ENCODE measurements around the gene ATRIP. TPM values are rescaled to one million over a fixed set of nuclear protein-coding genes. Genes with fewer than 3 reads are reported as not detected.
"Not testable (repeated sequence)": the region's sequence is repeated elsewhere in the genome, so short reads cannot be mapped to it uniquely, and the experiment has no call there.

The ATRIP gene
- total RNA-seq, 5 donors from 2014 or later (not counting 1 experiment from before 2014, with no cell fraction given) = 7.8 to 14.9 (median 12.8) TPM

- H3K9me3 Mint-ChIP-seq; H3K36me3 Mint-ChIP-seq; H3K4me3 Mint-ChIP-seq; H3K9me3 ChIP-seq; H3K27me3 Mint-ChIP-seq; H3K36me3 ChIP-seq (ENCODE audit: control insufficient read depth in 2 of 2, extremely low read depth in 1 of 2, insufficient read depth in 1 of 2, low read length in 1 of 2); H3K27ac ChIP-seq (ENCODE audit: low read length); H3K4me1 ChIP-seq (ENCODE audit: control insufficient read depth in 1 of 2, extremely low read depth in 1 of 2, insufficient read depth in 2 of 2, low read length in 2 of 2); DNase-seq; H3K4me1 Mint-ChIP-seq; H3K27ac Mint-ChIP-seq; ATAC-seq (replicated peaks in 1 of 4); H3K4me3 ChIP-seq (ENCODE audit: control insufficient read depth in 1 of 2, extremely low read depth in 1 of 2, low read length in 1 of 2): not testable (repeated sequence)
- 97% methylated on average over 4 of the region's 12 CpGs for WGBS (ENCODE audit: insufficient coverage)
- POLR2A ChIA-PET = interaction anchor here in 1 of 2 donors (0.7 kb wide), 1 partner anchor 382 kb away, joined by 4 read pairs; no protein-coding TSS in a partner anchor
- peaks cover 0 to 15% of the 10 kb centered on the region in 2 experiments for H3K27me3 ChIP-seq (replicated peaks in 1 of 2; ENCODE audit: control insufficient read depth in 2 of 2, extremely low read depth in 1 of 2, insufficient read depth in 2 of 2, low read length in 1 of 2)
- CTCF ChIA-PET = interaction anchor here (0.5 to 3.9 kb wide), 37 partner anchors 13 to 418 kb away, joined by 3 to 113 read pairs (median 4); partner anchors contain the start of genes CCDC51 (in 2 of the 2), TMA7 (in 2 of the 2), ATRIP (in 1 of the 2) and NME6 (in 1 of the 2)
Observed at GRCh38 chr3:48401434-48401901, 45.1 kb upstream of the ATRIP start.

- Mint-ChIP-seq H3K4me1 (no peaks in the 10 kb centered on the region), H3K27me3 (peaks cover 0 to 3% of the 10 kb centered on the region in 2 donors), H3K27ac (no peak overlapping the region), H3K9me3 (no peaks in the 10 kb centered on the region), H3K36me3 (no peaks in the 10 kb centered on the region), H3K4me3 (no peak overlapping the region)
- no peak overlapping the region for H3K27ac ChIP-seq (ENCODE audit: low read length)
- peaks cover 0 to 15% of the 10 kb centered on the region in 2 experiments for H3K27me3 ChIP-seq (replicated peaks in 1 of 2; ENCODE audit: control insufficient read depth in 2 of 2, extremely low read depth in 1 of 2, insufficient read depth in 2 of 2, low read length in 1 of 2)
- WGBS (ENCODE audit: insufficient coverage) = 67% methylated on average over 8 of the region's 8 CpGs
- no peaks in the 10 kb centered on the region for H3K9me3 ChIP-seq
- no peaks in the 10 kb centered on the region for H3K36me3 ChIP-seq (ENCODE audit: control insufficient read depth in 2 of 2, extremely low read depth in 1 of 2, insufficient read depth in 1 of 2, low read length in 1 of 2)
- CTCF ChIA-PET = interaction anchor here (0.5 to 3.9 kb wide), 7 partner anchors 34 to 212 kb away, joined by 3 to 113 read pairs (median 11); partner anchors contain the start of gene PFKFB4 (in 1 of the 2)
- no peak for ATAC-seq (replicated peaks in 1 of 4)
- DNase-seq = no peak
- POLR2A ChIA-PET = no interaction called here
- H3K4me1 ChIP-seq (ENCODE audit: control insufficient read depth in 1 of 2, extremely low read depth in 1 of 2, insufficient read depth in 2 of 2, low read length in 2 of 2) = no peaks in the 10 kb centered on the region
- H3K4me3 ChIP-seq (ENCODE audit: control insufficient read depth in 1 of 2, extremely low read depth in 1 of 2, low read length in 1 of 2) = no peak overlapping the region
Observed at GRCh38 chr3:48402281-48402732, 44.2 kb upstream of the ATRIP start.

GRCh38 chr3:48402907-48403306 lies 43.6 kb upstream of the ATRIP start:
- H3K27ac ChIP-seq (ENCODE audit: low read length) = no peak overlapping the region
- ATAC-seq (replicated peaks in 1 of 4) = no peak
- no peaks in the 10 kb centered on the region for H3K36me3 ChIP-seq (ENCODE audit: control insufficient read depth in 2 of 2, extremely low read depth in 1 of 2, insufficient read depth in 1 of 2, low read length in 1 of 2)
- Mint-ChIP-seq H3K27ac (no peak overlapping the region), H3K4me1 (no peaks in the 10 kb centered on the region), H3K9me3 (no peaks in the 10 kb centered on the region), H3K27me3 (peaks cover 0 to 3% of the 10 kb centered on the region in 2 donors), H3K4me3 (no peak overlapping the region), H3K36me3 (no peaks in the 10 kb centered on the region)
- peak in 1 of 35 experiments; percentile 23 for DNase-seq
- CTCF ChIA-PET = interaction anchor here in 1 of 2 donors (1.0 kb wide), 1 partner anchor 33 kb away, joined by 3 read pairs; no protein-coding TSS in a partner anchor
- no peaks in the 10 kb centered on the region for H3K9me3 ChIP-seq
- 78% methylated on average over 1 of the region's 3 CpGs for WGBS (ENCODE audit: insufficient coverage)
- no peak overlapping the region for H3K4me3 ChIP-seq (ENCODE audit: control insufficient read depth in 1 of 2, extremely low read depth in 1 of 2, low read length in 1 of 2)
- peaks cover 0 to 12% of the 10 kb centered on the region in 2 experiments for H3K27me3 ChIP-seq (replicated peaks in 1 of 2; ENCODE audit: control insufficient read depth in 2 of 2, extremely low read depth in 1 of 2, insufficient read depth in 2 of 2, low read length in 1 of 2)
- H3K4me1 ChIP-seq (ENCODE audit: control insufficient read depth in 1 of 2, extremely low read depth in 1 of 2, insufficient read depth in 2 of 2, low read length in 2 of 2) = no peaks in the 10 kb centered on the region
- POLR2A ChIA-PET = no interaction called here

- Mint-ChIP-seq H3K27ac (no peak overlapping the region), H3K36me3 (no peaks in the 10 kb centered on the region), H3K4me1 (no peaks in the 10 kb centered on the region), H3K9me3 (no peaks in the 10 kb centered on the region), H3K27me3 (peaks cover 0 to 3% of the 10 kb centered on the region in 2 donors), H3K4me3 (no peak overlapping the region)
- no peak overlapping the region for H3K27ac ChIP-seq (ENCODE audit: low read length)
- H3K4me1 ChIP-seq (ENCODE audit: control insufficient read depth in 1 of 2, extremely low read depth in 1 of 2, insufficient read depth in 2 of 2, low read length in 2 of 2) = no peaks in the 10 kb centered on the region
- H3K9me3 ChIP-seq = no peaks in the 10 kb centered on the region
- 71% methylated on average over 8 of the region's 15 CpGs for WGBS (ENCODE audit: insufficient coverage)
- H3K27me3 ChIP-seq (replicated peaks in 1 of 2; ENCODE audit: control insufficient read depth in 2 of 2, extremely low read depth in 1 of 2, insufficient read depth in 2 of 2, low read length in 1 of 2) = peaks cover 0 to 5% of the 10 kb centered on the region in 2 experiments
- no peaks in the 10 kb centered on the region for H3K36me3 ChIP-seq (ENCODE audit: control insufficient read depth in 2 of 2, extremely low read depth in 1 of 2, insufficient read depth in 1 of 2, low read length in 1 of 2)
- H3K4me3 ChIP-seq (ENCODE audit: control insufficient read depth in 1 of 2, extremely low read depth in 1 of 2, low read length in 1 of 2) = no peak overlapping the region
- ChIA-PET CTCF (interaction anchor here (0.6 to 1.2 kb wide), 3 partner anchors 32 to 1436 kb away, joined by 3 read pairs; no protein-coding TSS in a partner anchor), POLR2A (interaction anchor here in 1 of 2 donors (0.5 kb wide), 1 partner anchor 82 kb away, joined by 3 read pairs; no protein-coding TSS in a partner anchor)
- peak in 1 of 35 experiments; percentile 9 for DNase-seq
- no peak for ATAC-seq (replicated peaks in 1 of 4)
Observed at GRCh38 chr3:48403533-48404439, 42.8 kb upstream of the ATRIP start.

GRCh38 chr3:48404440-48405342 lies 41.8 kb upstream of the ATRIP start:
- WGBS (ENCODE audit: insufficient coverage) = 82% methylated on average over 19 of the region's 21 CpGs
- peak in 2 of 35 experiments; percentile 5 to 18 for DNase-seq

More at GRCh38 chr3:48404440-48405342, 41.8 kb upstream of the ATRIP start:
- Histone ChIP-seq H3K36me3 (ENCODE audit: control insufficient read depth in 2 of 2, extremely low read depth in 1 of 2, insufficient read depth in 1 of 2, low read length in 1 of 2) (no peaks in the 10 kb centered on the region), H3K4me3 (ENCODE audit: control insufficient read depth in 1 of 2, extremely low read depth in 1 of 2, low read length in 1 of 2) (no peak overlapping the region), H3K27me3 (replicated peaks in 1 of 2; ENCODE audit: control insufficient read depth in 2 of 2, extremely low read depth in 1 of 2, insufficient read depth in 2 of 2, low read length in 1 of 2) (no peaks in the 10 kb centered on the region), H3K9me3 (no peaks in the 10 kb centered on the region), H3K4me1 (ENCODE audit: control insufficient read depth in 1 of 2, extremely low read depth in 1 of 2, insufficient read depth in 2 of 2, low read length in 2 of 2) (no peaks in the 10 kb centered on the region), H3K27ac (ENCODE audit: low read length) (no peak overlapping the region)
- ChIA-PET POLR2A (no interaction called here), CTCF (interaction anchor here (0.6 to 1.2 kb wide), 3 partner anchors 31 to 1435 kb away, joined by 3 read pairs; no protein-coding TSS in a partner anchor)
- no peaks in the 10 kb centered on the region for H3K36me3 Mint-ChIP-seq
- no peaks in the 10 kb centered on the region for H3K4me1 Mint-ChIP-seq
- no peak for ATAC-seq (replicated peaks in 1 of 4)
- H3K27me3 Mint-ChIP-seq = peaks cover 0 to 3% of the 10 kb centered on the region in 2 donors
- no peak overlapping the region for H3K4me3 Mint-ChIP-seq
- no peaks in the 10 kb centered on the region for H3K9me3 Mint-ChIP-seq
- H3K27ac Mint-ChIP-seq = no peak overlapping the region
